PC-9 (cell line): ENCODE data around the gene CCR5. TPM values are rescaled to one million over a fixed set of nuclear protein-coding genes. Genes with fewer than 3 reads are reported as not detected.

Experiments used
- BruUV-seq: library from RNA; stranded (reverse); fragments of 400-500 nt; replicated peaks from 2 replicates; lab custom pipeline; 2021; lab: Mats Ljungman, UMichigan
- CTCF ChIA-PET: fragments of 300-600 bp; sonication (Branson Sonifier 250); formaldehyde crosslinking; loops from one replicate; lab custom pipeline; 2022; ENCODE audit warnings: antibody characterized with exemption; lab: Charles Lee
- POLR2A ChIA-PET: fragments of 300-600 bp; sonication (Branson Sonifier 250); formaldehyde crosslinking; loops from one replicate; lab custom pipeline; 2022; ENCODE audit warnings: antibody characterized with exemption; ENCODE audit not compliant: unreplicated experiment; lab: Charles Lee
- DNase-seq, 2 experiments: peaks; one replicate each; pipeline versions ENCODE4 v3.0.0 to v3.0.0-alpha.2; 2015 to 2022; ENCODE audit warnings: mixed read lengths in 1 of 2
- H2AFZ ChIP-seq: fragments of 200-600 bp; sonication (generic); 2 replicates; pipeline ENCODE4 v1.8.1; 2017; ENCODE audit warnings: antibody characterized with exemption
- H3F3A ChIP-seq: fragments of 200-600 bp; sonication (generic); 2 replicates; pipeline ENCODE4 v1.8.1; 2017; ENCODE audit warnings: antibody characterized with exemption, mild to moderate bottlenecking, low read depth; ENCODE audit not compliant: insufficient read depth
- H3K27ac ChIP-seq: fragments of 200-600 bp; sonication (generic); 2 replicates; pipeline ENCODE4 v1.6.1; 2016; ENCODE audit warnings: mixed run types
- H3K27me3 ChIP-seq: fragments of 200-600 bp; sonication (generic); 2 replicates; pipeline ENCODE4 v1.6.1; 2016; ENCODE audit warnings: low read depth, mixed run types; ENCODE audit not compliant: insufficient read depth
- H3K36me3 ChIP-seq: fragments of 200-600 bp; sonication (generic); 2 replicates; pipeline ENCODE4 v1.6.1; 2016; ENCODE audit warnings: low read depth, mixed run types
- H3K4me1 ChIP-seq: fragments of 200-600 bp; sonication (generic); replicated peaks from 2 replicates; pipeline ENCODE4 v1.6.1; 2016; ENCODE audit warnings: mixed run types; ENCODE audit not compliant: insufficient read depth
- H3K4me2 ChIP-seq: fragments of 200-600 bp; sonication (generic); 2 replicates; pipeline ENCODE4 v1.6.1; 2017; ENCODE audit warnings: mixed run types
- H3K4me3 ChIP-seq: fragments of 200-600 bp; sonication (generic); 2 replicates; pipeline ENCODE4 v1.6.1; 2016; ENCODE audit warnings: mixed run types
- H3K79me2 ChIP-seq: fragments of 200-600 bp; sonication (generic); 2 replicates; pipeline ENCODE4 v1.6.1; 2017; ENCODE audit warnings: low read depth, mixed run types
- H3K9me2 ChIP-seq: fragments of 200-600 bp; sonication (generic); 2 replicates; pipeline ENCODE4 v1.8.1; 2017; ENCODE audit warnings: mild to moderate bottlenecking; ENCODE audit not compliant: insufficient read depth
- H3K9me3 ChIP-seq: fragments of 200-600 bp; sonication (generic); 2 replicates; pipeline ENCODE4 v1.8.1; 2016; ENCODE audit warnings: low read depth; ENCODE audit not compliant: insufficient read depth
- H4K20me1 ChIP-seq: fragments of 200-600 bp; sonication (generic); 2 replicates; pipeline ENCODE4 v1.8.1; 2017; ENCODE audit not compliant: insufficient read depth
- CTCF ChIP-seq: fragments of 200-600 bp; sonication (generic); conservative IDR thresholded peaks from 2 replicates; pipeline ENCODE4 v1.6.1; 2017; ENCODE audit warnings: mixed run types, antibody characterized with exemption, mild to moderate bottlenecking, moderate library complexity
- EZH2 ChIP-seq: fragments of 200-600 bp; sonication (generic); IDR thresholded peaks from 2 replicates; pipeline ENCODE4 v1.8.0; 2017; ENCODE audit warnings: antibody characterized with exemption, low read depth
- intact Hi-C: fragments of 100-400 bp; cut with micrococcal nuclease; formaldehyde crosslinking; loops from one replicate; pipeline ENCODE4 v1.10.0; 2022; ENCODE audit not compliant: unreplicated experiment
- total RNA-seq: library from RNA; stranded (reverse); gene quantifications from 2 replicates; pipeline ENCODE4 v1.2.3, GENCODE V29; 2021

Gene CCR5
- total RNA-seq, 1 experiment from 2014 or later = not detected

DNA sequence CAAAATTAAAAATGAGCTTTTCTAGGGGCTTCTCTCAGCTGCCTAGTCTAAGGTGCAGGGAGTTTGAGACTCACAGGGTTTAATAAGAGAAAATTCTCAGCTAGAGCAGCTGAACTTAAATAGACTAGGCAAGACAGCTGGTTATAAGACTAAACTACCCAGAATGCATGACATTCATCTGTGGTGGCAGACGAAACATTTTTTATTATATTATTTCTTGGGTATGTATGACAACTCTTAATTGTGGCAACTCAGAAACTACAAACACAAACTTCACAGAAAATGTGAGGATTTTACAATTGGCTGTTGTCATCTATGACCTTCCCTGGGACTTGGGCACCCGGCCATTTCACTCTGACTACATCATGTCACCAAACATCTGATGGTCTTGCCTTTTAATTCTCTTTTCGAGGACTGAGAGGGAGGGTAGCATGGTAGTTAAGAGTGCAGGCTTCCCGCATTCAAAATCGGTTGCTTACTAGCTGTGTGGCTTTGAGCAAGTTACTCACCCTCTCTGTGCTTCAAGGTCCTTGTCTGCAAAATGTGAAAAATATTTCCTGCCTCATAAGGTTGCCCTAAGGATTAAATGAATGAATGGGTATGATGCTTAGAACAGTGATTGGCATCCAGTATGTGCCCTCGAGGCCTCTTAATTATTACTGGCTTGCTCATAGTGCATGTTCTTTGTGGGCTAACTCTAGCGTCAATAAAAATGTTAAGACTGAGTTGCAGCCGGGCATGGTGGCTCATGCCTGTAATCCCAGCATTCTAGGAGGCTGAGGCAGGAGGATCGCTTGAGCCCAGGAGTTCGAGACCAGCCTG, 984 bp downstream of the CCR5 start:
- Histone ChIP-seq H3K4me3 (no peak overlapping the region), H3K9me3 (no peaks in the 10 kb centered on the region), H3F3A (0 out of 2 replicates have a peak, but pooled peaks cover 4% of the 10 kb centered on the region), H2AFZ (no peak overlapping the region), H3K27ac (no peak overlapping the region), H3K9me2 (no peaks in the 10 kb centered on the region), H3K4me1 (peaks cover 19% of the 10 kb centered on the region), H3K79me2 (no peaks in the 10 kb centered on the region), H4K20me1 (no peaks in the 10 kb centered on the region), H3K4me2 (no peak overlapping the region), H3K36me3 (no peaks in the 10 kb centered on the region), H3K27me3 (no peaks in the 10 kb centered on the region)
- ChIA-PET POLR2A (interaction anchor here (0.8 kb wide), 1 partner anchor 282 kb away, joined by 3 read pairs; no protein-coding TSS in a partner anchor), CTCF (interaction anchor here (1.2 kb wide), 1 partner anchor 165 kb away, joined by 4 read pairs; no protein-coding TSS in a partner anchor)
- intact Hi-C loops = loop anchor here (1.0 to 10.0 kb wide), 6 partner anchors 157 to 1337 kb away; no protein-coding TSS in a partner anchor
- no peak for DNase-seq
- BruUV-seq = no TSS peak
- TF ChIP-seq EZH2 (no peak), CTCF (no peak)

GRCh38 chr3:46372492-46373359, 2.0 kb downstream of the CCR5 start:
- TF ChIP-seq EZH2 = no peak
- TF ChIP-seq CTCF = peak; percentile 76
- Histone ChIP-seq H3K4me2 (no peak overlapping the region), H3K79me2 (no peaks in the 10 kb centered on the region), H3K4me1 (peaks cover 19% of the 10 kb centered on the region), H2AFZ (no peak overlapping the region), H3F3A (0 out of 2 replicates have a peak, but pooled peaks cover 4% of the 10 kb centered on the region), H3K4me3 (no peak overlapping the region), H3K27ac (no peak overlapping the region), H4K20me1 (no peaks in the 10 kb centered on the region), H3K36me3 (no peaks in the 10 kb centered on the region), H3K9me2 (no peaks in the 10 kb centered on the region), H3K9me3 (no peaks in the 10 kb centered on the region), H3K27me3 (no peaks in the 10 kb centered on the region)
- POLR2A ChIA-PET = no interaction called here
- no TSS peak for BruUV-seq
- CTCF ChIA-PET = interaction anchor here (0.6 kb wide), 2 partner anchors 88 to 186 kb away, joined by 3 to 4 read pairs; no protein-coding TSS in a partner anchor
- no peak for DNase-seq
- intact Hi-C loops = loop anchor here (1.0 to 10.0 kb wide), 6 partner anchors 158 to 1338 kb away; no protein-coding TSS in a partner anchor

DNA sequence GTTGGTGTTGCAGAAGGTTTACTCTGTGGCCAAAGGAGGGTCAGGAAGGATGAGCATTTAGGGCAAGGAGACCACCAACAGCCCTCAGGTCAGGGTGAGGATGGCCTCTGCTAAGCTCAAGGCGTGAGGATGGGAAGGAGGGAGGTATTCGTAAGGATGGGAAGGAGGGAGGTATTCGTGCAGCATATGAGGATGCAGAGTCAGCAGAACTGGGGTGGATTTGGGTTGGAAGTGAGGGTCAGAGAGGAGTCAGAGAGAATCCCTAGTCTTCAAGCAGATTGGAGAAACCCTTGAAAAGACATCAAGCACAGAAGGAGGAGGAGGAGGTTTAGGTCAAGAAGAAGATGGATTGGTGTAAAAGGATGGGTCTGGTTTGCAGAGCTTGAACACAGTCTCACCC, 4.0 kb downstream of the CCR5 start:
- H4K20me1 ChIP-seq = no peaks in the 10 kb centered on the region
- CTCF ChIA-PET = interaction anchor here (1.0 to 1.1 kb wide), 2 partner anchors 287 to 296 kb away, joined by 3 read pairs; no protein-coding TSS in a partner anchor
- H3K4me1 ChIP-seq = peaks cover 25% of the 10 kb centered on the region
- 0 out of 2 replicates have a peak, but pooled peaks cover 4% of the 10 kb centered on the region for H3F3A ChIP-seq
- H3K27ac ChIP-seq = no peak overlapping the region
- no peak overlapping the region for H2AFZ ChIP-seq
- H3K79me2 ChIP-seq = no peaks in the 10 kb centered on the region
- H3K27me3 ChIP-seq = no peaks in the 10 kb centered on the region
- TF ChIP-seq EZH2 = no peak
- no peak for TF ChIP-seq CTCF
- no peak for DNase-seq
- no peaks in the 10 kb centered on the region for H3K9me3 ChIP-seq
- BruUV-seq = no TSS peak
- no peak overlapping the region for H3K4me2 ChIP-seq
- intact Hi-C loops = loop anchor here (10.0 kb wide), 1 partner anchor 1340 kb away; no protein-coding TSS in a partner anchor
- POLR2A ChIA-PET = no interaction called here
- no peak overlapping the region for H3K4me3 ChIP-seq
- H3K9me2 ChIP-seq = no peaks in the 10 kb centered on the region
- H3K36me3 ChIP-seq = no peaks in the 10 kb centered on the region
